ENCODE data around the gene ASPSCR1. TPM values are rescaled to one million over a fixed set of nuclear protein-coding genes. Genes with fewer than 3 reads are reported as not detected.

The ASPSCR1 gene
- total RNA-seq, 1 experiment from 2014 or later: 60.4 TPM

DNA sequence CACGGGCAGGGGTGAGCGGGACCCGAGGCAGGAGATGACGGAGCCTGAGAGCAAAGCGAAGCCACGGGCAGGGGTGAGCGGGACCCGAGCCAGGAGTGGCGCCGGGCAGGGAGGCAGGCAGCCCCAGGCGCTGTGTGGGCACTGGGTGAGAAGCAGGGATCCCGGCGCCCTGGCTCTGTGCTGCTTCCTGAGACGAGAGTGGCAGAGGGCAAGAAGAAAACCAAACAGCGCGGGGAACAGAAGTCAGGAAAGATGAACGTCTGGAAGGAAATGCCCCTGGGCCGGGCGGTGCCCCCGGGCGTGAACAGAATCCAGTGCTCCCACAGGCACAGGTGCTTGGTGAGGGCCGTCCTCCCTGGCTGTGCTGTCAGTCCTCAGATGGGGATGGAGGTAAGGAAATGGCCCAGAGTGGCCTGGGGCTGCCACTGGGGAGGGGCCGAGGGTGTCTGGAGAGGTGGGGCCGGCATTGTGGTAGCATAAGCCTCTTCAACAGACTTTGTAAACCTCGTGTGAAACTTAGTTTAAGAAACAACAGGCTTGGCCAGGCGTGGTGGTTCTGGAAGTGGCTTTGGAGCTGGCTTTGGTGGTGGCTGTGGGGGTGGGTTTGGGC lies 9.8 kb downstream of the ASPSCR1 start:
- TF ChIP-seq ZNF219 (CRISPR knock-in tag; IDR thresholded peaks at IDR 0.05; ENCODE audit: borderline replicate concordance) (no peak), PRRX2 (CRISPR knock-in tag; IDR thresholded peaks at IDR 0.05) (no peak)
- peaks cover 22% of the 10 kb centered on the region for H3K36me3 Mint-ChIP-seq
- H3K27me3 Mint-ChIP-seq (ENCODE audit: low read depth): no peaks in the 10 kb centered on the region
- ChIA-PET POLR2A (no interaction called here), CTCF (no interaction called here)
- H3K4me3 Mint-ChIP-seq: no peak overlapping the region
- no peaks in the 10 kb centered on the region for H3K9me3 Mint-ChIP-seq
- H3K27ac Mint-ChIP-seq: no peak overlapping the region
- peaks cover 12% of the 10 kb centered on the region for H3K4me1 Mint-ChIP-seq
- no peak for DNase-seq (ENCODE audit: low spot score)
- ATAC-seq: no peak

DNA sequence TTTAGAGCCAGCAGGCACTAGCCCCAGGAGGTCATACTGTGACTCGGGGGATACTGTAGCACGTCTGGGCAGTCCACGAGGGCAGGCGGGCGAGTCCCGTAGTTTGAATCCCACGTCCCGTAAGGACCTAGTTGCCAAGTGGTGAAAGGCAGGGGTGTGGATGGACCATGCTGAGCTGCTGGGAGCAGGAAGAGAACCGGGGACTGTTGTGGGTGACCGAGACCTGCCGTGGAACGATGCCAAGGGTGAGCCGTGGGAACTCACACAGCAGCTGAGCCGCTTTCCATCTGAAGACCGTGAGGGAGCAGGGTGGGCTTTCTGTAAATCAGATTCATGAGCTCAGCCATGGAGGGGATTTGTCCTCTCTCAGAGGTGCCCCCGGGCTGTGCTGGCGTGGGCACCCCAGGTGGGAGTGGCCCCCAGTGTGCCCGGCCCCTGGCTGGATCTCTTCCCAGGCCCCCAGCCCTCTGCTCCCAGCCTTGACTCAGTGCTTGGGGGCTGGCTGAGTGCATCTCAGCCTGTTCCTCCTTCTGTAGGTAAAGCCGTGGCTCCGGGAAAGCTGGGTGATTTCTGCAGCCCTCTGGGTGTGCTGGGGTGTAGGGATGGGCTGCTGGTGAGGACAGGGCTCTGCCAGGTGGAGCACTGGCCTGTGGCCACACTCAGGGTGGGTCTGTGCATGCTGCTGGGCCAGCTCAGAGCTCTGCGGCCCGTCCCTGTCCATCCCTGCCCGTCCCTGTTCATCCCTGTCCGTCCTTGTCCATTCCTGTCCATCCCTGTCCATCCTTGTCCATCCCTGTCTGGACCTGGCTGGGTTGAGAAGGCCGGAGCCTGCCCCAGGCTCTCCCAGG lies 13.6 kb downstream of the ASPSCR1 start:
- ChIA-PET POLR2A (no interaction called here), CTCF (interaction anchor here (1.0 to 4.2 kb wide), 6 partner anchors 29 to 63 kb away, joined by 3 to 19 read pairs (median 6); partner anchors contain the start of genes CENPX, DCXR, LRRC45 and MAFG)
- ATAC-seq: no peak

DNA sequence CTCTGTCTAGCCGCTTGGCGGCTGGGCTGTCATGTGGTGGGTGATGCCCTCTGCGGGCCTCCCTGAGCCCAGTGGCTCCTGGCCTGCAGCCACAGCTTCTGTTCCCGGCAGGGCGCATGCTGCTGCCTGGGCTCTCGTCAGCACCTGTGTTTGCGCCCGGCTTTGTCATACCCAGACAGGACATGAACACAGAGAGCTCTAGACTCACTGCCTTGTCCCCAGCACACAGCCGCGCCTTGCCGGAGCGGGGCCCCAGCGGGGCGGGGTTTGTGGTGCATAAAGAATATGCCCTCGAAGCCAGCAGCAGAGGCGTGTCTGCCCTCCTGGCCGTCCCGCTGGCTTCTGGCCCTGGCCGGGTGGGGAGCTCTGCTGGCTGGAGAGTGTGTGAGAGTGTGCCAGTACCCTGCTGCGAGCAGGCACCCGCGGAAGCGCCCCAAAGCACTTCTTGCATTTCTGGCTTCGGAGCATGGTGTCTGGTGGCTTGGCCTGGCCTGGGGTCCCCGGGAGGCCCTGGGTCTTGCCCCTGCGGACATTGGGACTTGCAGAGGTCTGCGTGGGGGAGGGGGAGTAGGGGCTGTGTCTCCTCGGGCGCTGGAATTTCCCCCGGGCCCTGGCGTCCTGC lies 14.4 kb downstream of the ASPSCR1 start:
- TF ChIP-seq GABPB1 (CRISPR knock-in tag; IDR thresholded peaks at IDR 0.05) (peak; percentile 73), ETV6 (CRISPR knock-in tag; IDR thresholded peaks at IDR 0.05) (no peak)
- POLR2A ChIA-PET: no interaction called here
- no peak overlapping the region for H3K4me3 Mint-ChIP-seq
- no peaks in the 10 kb centered on the region for H3K9me3 Mint-ChIP-seq
- H3K36me3 Mint-ChIP-seq: peaks cover under 1% of the 10 kb centered on the region; the same call in 1 of the 2 replicates
- DNase-seq (ENCODE audit: low spot score) (peak; percentile 52), ATAC-seq (peak; percentile 57)
- no peaks in the 10 kb centered on the region for H3K27me3 Mint-ChIP-seq (ENCODE audit: low read depth)
- peaks cover 21% of the 10 kb centered on the region for H3K4me1 Mint-ChIP-seq
- CTCF ChIA-PET: interaction anchor here (1.0 to 4.2 kb wide), 6 partner anchors 28 to 64 kb away, joined by 3 to 19 read pairs (median 6); partner anchors contain the start of genes CENPX, DCXR, LRRC45 and MAFG
- H3K27ac Mint-ChIP-seq: 0 out of 2 replicates have a peak overlapping the region, but pooled peaks have one; percentile 41

More for the DNA sequence above, 13.6 kb downstream of the ASPSCR1 start:
- DNase-seq (ENCODE audit: low spot score): no peak
- Mint-ChIP-seq H3K4me3 (no peak overlapping the region), H3K36me3 (peaks cover 5% of the 10 kb centered on the region; the same call in 1 of the 2 replicates), H3K27ac (peak overlapping the region; percentile 95), H3K27me3 (ENCODE audit: low read depth) (no peaks in the 10 kb centered on the region), H3K4me1 (peaks cover 21% of the 10 kb centered on the region), H3K9me3 (no peaks in the 10 kb centered on the region)
- 0 out of 2 replicates have a peak, but pooled peaks have one; percentile 13 for TF ChIP-seq ZNF423 (CRISPR knock-in tag; IDR thresholded peaks at IDR 0.05)
- TF ChIP-seq GABPB1 (CRISPR knock-in tag; IDR thresholded peaks at IDR 0.05): no peak

DNA sequence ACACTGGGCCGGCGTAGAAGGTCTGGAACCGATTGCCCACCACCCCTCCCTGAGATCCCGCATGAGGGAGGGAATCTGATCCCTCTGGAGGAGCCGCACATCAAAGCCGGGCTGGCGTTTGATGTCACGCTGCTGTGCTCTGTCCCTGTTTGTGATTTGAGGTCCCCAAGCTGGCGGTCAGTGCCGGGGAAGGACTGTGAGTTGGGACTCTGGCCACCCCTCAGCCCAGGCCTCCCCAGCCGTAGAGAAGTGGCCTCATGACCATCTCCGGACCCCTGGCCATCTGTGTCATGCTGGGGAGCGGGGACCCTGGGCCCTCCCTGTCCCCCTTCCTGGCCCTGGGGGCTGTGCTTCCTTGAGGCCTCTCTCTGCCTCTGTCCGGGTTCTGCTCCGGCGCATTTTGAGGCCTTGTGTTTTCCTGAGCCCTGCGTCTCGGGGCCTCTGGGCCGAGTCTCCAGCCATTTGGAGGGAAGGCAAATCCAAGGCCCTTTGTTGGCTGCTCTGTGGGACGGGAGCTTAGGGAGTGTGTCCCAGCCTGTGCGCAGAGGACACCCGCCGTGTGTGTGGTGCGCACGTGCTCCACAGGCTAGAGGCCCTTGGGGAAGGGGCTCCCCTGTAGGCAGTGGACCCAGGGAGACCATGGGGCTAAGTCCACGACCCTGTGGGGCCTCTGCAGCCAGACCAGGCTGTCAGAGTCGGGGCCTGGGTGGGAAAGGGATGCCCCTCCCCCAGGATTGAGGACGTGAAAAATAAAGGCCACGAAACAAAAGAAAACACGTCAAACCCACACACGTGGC lies 15.1 kb downstream of the ASPSCR1 start:
- Mint-ChIP-seq H3K4me3 (no peak overlapping the region), H3K4me1 (peaks cover 21% of the 10 kb centered on the region), H3K36me3 (no peaks in the 10 kb centered on the region), H3K9me3 (no peaks in the 10 kb centered on the region), H3K27me3 (ENCODE audit: low read depth) (no peaks in the 10 kb centered on the region), H3K27ac (no peak overlapping the region)
- ATAC-seq (peak; percentile 5; the same call in 1 of the 2 replicates), DNase-seq (ENCODE audit: low spot score) (no peak)
- CTCF ChIA-PET: interaction anchor here (1.0 to 4.2 kb wide), 5 partner anchors 28 to 65 kb away, joined by 3 to 19 read pairs (median 5); partner anchors contain the start of genes DCXR and MAFG
- POLR2A ChIA-PET: interaction anchor here (0.6 kb wide), 1 partner anchor 9 kb away, joined by 3 read pairs; no protein-coding TSS in a partner anchor
- TF ChIP-seq, protein P1, sequence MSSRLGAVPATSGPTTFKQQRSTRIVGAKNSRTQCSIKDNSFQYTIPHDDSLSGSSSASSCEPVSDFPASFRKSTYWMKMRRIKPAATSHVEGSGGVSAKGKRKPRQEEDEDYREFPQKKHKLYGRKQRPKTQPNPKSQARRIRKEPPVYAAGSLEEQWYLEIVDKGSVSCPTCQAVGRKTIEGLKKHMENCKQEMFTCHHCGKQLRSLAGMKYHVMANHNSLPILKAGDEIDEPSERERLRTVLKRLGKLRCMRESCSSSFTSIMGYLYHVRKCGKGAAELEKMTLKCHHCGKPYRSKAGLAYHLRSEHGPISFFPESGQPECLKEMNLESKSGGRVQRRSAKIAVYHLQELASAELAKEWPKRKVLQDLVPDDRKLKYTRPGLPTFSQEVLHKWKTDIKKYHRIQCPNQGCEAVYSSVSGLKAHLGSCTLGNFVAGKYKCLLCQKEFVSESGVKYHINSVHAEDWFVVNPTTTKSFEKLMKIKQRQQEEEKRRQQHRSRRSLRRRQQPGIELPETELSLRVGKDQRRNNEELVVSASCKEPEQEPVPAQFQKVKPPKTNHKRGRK (CRISPR knock-in tag; IDR thresholded peaks at IDR 0.05; ENCODE audit: borderline replicate concordance): no peak
- TF ChIP-seq ZNF317 (CRISPR knock-in tag; IDR thresholded peaks at IDR 0.05; ENCODE audit: borderline replicate concordance, low read depth) (no peak), NFYB (CRISPR knock-in tag; conservative IDR thresholded peaks at IDR 0.05; ENCODE audit: low read depth) (no peak), GABPB1 (CRISPR knock-in tag; IDR thresholded peaks at IDR 0.05) (peak; percentile 88), ZNF671 (CRISPR knock-in tag; IDR thresholded peaks at IDR 0.05) (no peak), EMX1 (CRISPR knock-in tag; IDR thresholded peaks at IDR 0.05) (no peak), NR1H2 (CRISPR knock-in tag; IDR thresholded peaks at IDR 0.05) (no peak), FOXJ3 (CRISPR knock-in tag; IDR thresholded peaks at IDR 0.05; ENCODE audit: borderline replicate concordance) (no peak)
- TF ChIP-seq, protein P2, sequence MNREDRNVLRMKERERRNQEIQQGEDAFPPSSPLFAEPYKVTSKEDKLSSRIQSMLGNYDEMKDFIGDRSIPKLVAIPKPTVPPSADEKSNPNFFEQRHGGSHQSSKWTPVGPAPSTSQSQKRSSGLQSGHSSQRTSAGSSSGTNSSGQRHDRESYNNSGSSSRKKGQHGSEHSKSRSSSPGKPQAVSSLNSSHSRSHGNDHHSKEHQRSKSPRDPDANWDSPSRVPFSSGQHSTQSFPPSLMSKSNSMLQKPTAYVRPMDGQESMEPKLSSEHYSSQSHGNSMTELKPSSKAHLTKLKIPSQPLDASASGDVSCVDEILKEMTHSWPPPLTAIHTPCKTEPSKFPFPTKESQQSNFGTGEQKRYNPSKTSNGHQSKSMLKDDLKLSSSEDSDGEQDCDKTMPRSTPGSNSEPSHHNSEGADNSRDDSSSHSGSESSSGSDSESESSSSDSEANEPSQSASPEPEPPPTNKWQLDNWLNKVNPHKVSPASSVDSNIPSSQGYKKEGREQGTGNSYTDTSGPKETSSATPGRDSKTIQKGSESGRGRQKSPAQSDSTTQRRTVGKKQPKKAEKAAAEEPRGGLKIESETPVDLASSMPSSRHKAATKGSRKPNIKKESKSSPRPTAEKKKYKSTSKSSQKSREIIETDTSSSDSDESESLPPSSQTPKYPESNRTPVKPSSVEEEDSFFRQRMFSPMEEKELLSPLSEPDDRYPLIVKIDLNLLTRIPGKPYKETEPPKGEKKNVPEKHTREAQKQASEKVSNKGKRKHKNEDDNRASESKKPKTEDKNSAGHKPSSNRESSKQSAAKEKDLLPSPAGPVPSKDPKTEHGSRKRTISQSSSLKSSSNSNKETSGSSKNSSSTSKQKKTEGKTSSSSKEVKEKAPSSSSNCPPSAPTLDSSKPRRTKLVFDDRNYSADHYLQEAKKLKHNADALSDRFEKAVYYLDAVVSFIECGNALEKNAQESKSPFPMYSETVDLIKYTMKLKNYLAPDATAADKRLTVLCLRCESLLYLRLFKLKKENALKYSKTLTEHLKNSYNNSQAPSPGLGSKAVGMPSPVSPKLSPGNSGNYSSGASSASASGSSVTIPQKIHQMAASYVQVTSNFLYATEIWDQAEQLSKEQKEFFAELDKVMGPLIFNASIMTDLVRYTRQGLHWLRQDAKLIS (CRISPR knock-in tag; IDR thresholded peaks at IDR 0.05; ENCODE audit: borderline replicate concordance): no peak
- TF ChIP-seq, protein P3, sequence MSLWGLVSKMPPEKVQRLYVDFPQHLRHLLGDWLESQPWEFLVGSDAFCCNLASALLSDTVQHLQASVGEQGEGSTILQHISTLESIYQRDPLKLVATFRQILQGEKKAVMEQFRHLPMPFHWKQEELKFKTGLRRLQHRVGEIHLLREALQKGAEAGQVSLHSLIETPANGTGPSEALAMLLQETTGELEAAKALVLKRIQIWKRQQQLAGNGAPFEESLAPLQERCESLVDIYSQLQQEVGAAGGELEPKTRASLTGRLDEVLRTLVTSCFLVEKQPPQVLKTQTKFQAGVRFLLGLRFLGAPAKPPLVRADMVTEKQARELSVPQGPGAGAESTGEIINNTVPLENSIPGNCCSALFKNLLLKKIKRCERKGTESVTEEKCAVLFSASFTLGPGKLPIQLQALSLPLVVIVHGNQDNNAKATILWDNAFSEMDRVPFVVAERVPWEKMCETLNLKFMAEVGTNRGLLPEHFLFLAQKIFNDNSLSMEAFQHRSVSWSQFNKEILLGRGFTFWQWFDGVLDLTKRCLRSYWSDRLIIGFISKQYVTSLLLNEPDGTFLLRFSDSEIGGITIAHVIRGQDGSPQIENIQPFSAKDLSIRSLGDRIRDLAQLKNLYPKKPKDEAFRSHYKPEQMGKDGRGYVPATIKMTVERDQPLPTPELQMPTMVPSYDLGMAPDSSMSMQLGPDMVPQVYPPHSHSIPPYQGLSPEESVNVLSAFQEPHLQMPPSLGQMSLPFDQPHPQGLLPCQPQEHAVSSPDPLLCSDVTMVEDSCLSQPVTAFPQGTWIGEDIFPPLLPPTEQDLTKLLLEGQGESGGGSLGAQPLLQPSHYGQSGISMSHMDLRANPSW (CRISPR knock-in tag; conservative IDR thresholded peaks at IDR 0.05; ENCODE audit: low read depth): no peak
- TF ChIP-seq, protein P4, sequence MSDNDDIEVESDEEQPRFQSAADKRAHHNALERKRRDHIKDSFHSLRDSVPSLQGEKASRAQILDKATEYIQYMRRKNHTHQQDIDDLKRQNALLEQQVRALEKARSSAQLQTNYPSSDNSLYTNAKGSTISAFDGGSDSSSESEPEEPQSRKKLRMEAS (CRISPR knock-in tag; IDR thresholded peaks at IDR 0.05): no peak
